GM12878 (cell line): ENCODE results near the gene TUBB1. TPM values are rescaled to one million over a fixed set of nuclear protein-coding genes. Genes with fewer than 3 reads are reported as not detected.
A peak's percentile ranks its signal among the peaks of the same experiment; 100 is the strongest.

Experiments
- BACH1 ChIP-seq: fragments of 450-650 bp; IDR thresholded peaks from 2 replicates; pipeline ENCODE4 v1.6.1; 2017; ENCODE audit warnings: mild to moderate bottlenecking, borderline replicate concordance
- ETV6 ChIP-seq, 2 experiments: fragments of 450-650 bp in 1 of 2; IDR thresholded peaks in 1 of 2; conservative IDR thresholded peaks in 1 of 2; 2 replicates each; pipeline ENCODE4 v1.6.1; 2014; ENCODE audit warnings: antibody characterized with exemption in 1 of 2, borderline replicate concordance in 1 of 2, low read depth in 1 of 2, mild to moderate bottlenecking in 1 of 2, moderate library complexity in 1 of 2
- EZH2 ChIP-seq: IDR thresholded peaks from 2 replicates; pipeline ENCODE4 v1.6.1; 2012; ENCODE audit warnings: low read depth, mild to moderate bottlenecking, control low read depth, inconsistent platforms, low read length, borderline replicate concordance; ENCODE audit not compliant: control insufficient read depth
- NBN ChIP-seq: fragments of 450-650 bp; IDR thresholded peaks from 2 replicates; pipeline ENCODE4 v1.6.1; 2016
- NRF1 ChIP-seq: conservative IDR thresholded peaks from 2 replicates; pipeline ENCODE4 v1.6.1; 2011; ENCODE audit warnings: mild to moderate bottlenecking, low read depth, low read length, improper control_type of control experiment
- SMAD5 ChIP-seq: IDR thresholded peaks from 2 replicates; pipeline ENCODE4 v1.6.1; 2016; ENCODE audit warnings: antibody characterized with exemption, low read depth
- SMARCA5 ChIP-seq: fragments of 450-650 bp; IDR thresholded peaks from 2 replicates; pipeline ENCODE4 v1.6.1; 2017; ENCODE audit warnings: mild to moderate bottlenecking
- SREBF2 ChIP-seq: IDR thresholded peaks from 2 replicates; pipeline ENCODE4 v1.6.1; 2012; ENCODE audit warnings: mild to moderate bottlenecking, low read length
- STAT1 ChIP-seq: fragments of 450-650 bp; conservative IDR thresholded peaks from 2 replicates; pipeline ENCODE4 v1.6.1; 2014; ENCODE audit warnings: antibody characterized with exemption, mild to moderate bottlenecking
- ZNF207 ChIP-seq: fragments of 450-650 bp; IDR thresholded peaks from 2 replicates; pipeline ENCODE4 v1.6.1; 2014; ENCODE audit warnings: antibody characterized with exemption, mild to moderate bottlenecking, borderline replicate concordance
- ZSCAN29 ChIP-seq: fragments of 450-650 bp; IDR thresholded peaks from 2 replicates; pipeline ENCODE4 v1.6.1; 2017; ENCODE audit warnings: mild to moderate bottlenecking, moderate library complexity
- polyA plus RNA-seq, 11 experiments: library from polyadenylated mRNA; depleted of rRNA in 4 of 11; unstranded in 6 of 11; stranded (reverse) in 5 of 11; fragments of >200 nt; fragmentation: Nextera tagmentation in 4 of 11; fragmentation: Illumina TruSeq in 1 of 11; extraction: Ambion mirVana in 4 of 11; extraction: Trizol in 1 of 11; gene quantifications; 1 replicate in 1 of 11; 2 replicates in 10 of 11; pipeline versions ENCODE4 v1.2.1 to v1.2.3, GENCODE V29; 2011 to 2016; ENCODE audit warnings: inconsistent platforms in 2 of 11, missing spikeins in 2 of 11, low read depth in 1 of 11
- total RNA-seq, 4 experiments: library from RNA; depleted of rRNA in 3 of 4; stranded (reverse); fragments of >200 nt in 3 of 4; fragmentation: Illumina TruSeq in 1 of 4; extraction: Trizol in 1 of 4; gene quantifications; 2 replicates each; pipeline versions ENCODE4 v1.2.1 to v1.2.3, GENCODE V29; 2013 to 2021
- TF ChIP-seq, protein P1 (sequence below): fragments of 150-350 bp; IDR thresholded peaks from 2 replicates; pipeline ENCODE4 v1.6.1; 2016; ENCODE audit warnings: low read depth, low read length
- TF ChIP-seq, protein P2 (sequence below): IDR thresholded peaks from 2 replicates; pipeline ENCODE4 v1.6.1; 2011; ENCODE audit warnings: borderline replicate concordance, low read depth, mild to moderate bottlenecking, moderate library complexity, low read length; ENCODE audit not compliant: insufficient read depth, poor library complexity, severe bottlenecking
- TF ChIP-seq, protein P3 (sequence below): fragments of 450-650 bp; IDR thresholded peaks from 2 replicates; pipeline ENCODE4 v1.6.1; 2017; ENCODE audit warnings: low read depth, mild to moderate bottlenecking, moderate library complexity
- TF ChIP-seq, protein P4 (sequence below): fragments of 450-650 bp; IDR thresholded peaks from 2 replicates; pipeline ENCODE4 v1.6.1; 2017; ENCODE audit warnings: antibody characterized with exemption, mild to moderate bottlenecking, moderate library complexity
- TF ChIP-seq, protein P5 (sequence below): fragments of 450-650 bp; IDR thresholded peaks from 2 replicates; pipeline ENCODE4 v1.6.1; 2017; ENCODE audit warnings: mild to moderate bottlenecking, low read depth, inconsistent platforms; ENCODE audit not compliant: poor library complexity, severe bottlenecking

The TUBB1 gene
- total and polyA plus RNA-seq, 10 of the 15 experiments (the other 5 are each of a cell fraction or from before 2014, with no cell fraction given) = 0.02 to 0.20 (median 0.06) TPM; not detected in 3

DNA sequence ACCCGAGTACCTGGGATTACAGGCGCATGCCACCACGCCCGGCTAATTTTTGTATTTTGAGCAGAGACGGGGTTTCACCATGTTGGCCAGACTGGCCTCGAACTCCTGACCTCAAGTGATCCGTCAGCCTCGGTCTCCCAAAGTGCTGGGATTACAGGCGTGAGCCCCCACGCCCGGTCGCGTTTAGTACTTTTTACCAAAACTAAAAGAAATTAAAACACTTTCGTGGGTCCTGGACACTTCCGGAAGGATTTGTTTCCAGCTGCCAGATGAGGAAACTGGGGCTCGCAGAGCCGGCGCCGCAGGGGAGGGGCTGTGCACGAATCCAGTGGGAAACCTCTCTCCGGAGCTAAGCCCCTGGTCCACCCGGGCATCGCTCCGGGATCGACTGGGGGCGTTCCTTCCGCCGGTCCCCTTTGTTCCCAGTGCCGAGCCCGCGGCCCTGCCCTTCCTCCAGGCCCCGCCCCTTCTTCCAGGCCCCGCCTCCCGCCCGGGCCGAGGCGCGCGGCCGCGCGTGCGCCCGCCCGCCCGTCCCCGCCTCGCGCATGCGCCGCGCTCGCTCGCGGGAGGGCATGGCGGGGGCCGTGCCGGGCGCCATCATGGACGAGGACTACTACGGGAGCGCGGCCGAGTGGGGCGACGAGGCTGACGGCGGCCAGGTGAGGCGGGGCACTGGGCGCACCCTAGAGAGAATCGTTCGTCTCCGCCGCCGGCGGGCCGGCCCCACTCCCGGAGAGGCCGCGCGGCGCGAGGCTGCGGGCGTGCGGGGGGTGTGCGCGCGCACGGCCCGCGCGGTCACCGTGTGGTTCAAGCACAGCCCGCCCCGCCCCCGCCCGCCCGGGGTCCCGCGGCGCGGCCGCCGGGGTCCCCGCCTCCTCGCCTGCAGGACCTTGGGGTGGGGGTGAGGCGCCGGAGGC is 38.3 kb upstream of the TUBB1 start, which contains the start of gene NELFCD (continued):
- TF ChIP-seq, protein P1, sequence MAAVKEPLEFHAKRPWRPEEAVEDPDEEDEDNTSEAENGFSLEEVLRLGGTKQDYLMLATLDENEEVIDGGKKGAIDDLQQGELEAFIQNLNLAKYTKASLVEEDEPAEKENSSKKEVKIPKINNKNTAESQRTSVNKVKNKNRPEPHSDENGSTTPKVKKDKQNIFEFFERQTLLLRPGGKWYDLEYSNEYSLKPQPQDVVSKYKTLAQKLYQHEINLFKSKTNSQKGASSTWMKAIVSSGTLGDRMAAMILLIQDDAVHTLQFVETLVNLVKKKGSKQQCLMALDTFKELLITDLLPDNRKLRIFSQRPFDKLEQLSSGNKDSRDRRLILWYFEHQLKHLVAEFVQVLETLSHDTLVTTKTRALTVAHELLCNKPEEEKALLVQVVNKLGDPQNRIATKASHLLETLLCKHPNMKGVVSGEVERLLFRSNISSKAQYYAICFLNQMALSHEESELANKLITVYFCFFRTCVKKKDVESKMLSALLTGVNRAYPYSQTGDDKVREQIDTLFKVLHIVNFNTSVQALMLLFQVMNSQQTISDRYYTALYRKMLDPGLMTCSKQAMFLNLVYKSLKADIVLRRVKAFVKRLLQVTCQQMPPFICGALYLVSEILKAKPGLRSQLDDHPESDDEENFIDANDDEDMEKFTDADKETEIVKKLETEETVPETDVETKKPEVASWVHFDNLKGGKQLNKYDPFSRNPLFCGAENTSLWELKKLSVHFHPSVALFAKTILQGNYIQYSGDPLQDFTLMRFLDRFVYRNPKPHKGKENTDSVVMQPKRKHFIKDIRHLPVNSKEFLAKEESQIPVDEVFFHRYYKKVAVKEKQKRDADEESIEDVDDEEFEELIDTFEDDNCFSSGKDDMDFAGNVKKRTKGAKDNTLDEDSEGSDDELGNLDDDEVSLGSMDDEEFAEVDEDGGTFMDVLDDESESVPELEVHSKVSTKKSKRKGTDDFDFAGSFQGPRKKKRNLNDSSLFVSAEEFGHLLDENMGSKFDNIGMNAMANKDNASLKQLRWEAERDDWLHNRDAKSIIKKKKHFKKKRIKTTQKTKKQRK = no peak
- TF ChIP-seq, protein P2, sequence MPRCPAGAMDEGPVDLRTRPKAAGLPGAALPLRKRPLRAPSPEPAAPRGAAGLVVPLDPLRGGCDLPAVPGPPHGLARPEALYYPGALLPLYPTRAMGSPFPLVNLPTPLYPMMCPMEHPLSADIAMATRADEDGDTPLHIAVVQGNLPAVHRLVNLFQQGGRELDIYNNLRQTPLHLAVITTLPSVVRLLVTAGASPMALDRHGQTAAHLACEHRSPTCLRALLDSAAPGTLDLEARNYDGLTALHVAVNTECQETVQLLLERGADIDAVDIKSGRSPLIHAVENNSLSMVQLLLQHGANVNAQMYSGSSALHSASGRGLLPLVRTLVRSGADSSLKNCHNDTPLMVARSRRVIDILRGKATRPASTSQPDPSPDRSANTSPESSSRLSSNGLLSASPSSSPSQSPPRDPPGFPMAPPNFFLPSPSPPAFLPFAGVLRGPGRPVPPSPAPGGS = no peak
- TF ChIP-seq ETV6 (conservative IDR thresholded peaks at IDR 0.05 in 1 of 2, IDR thresholded peaks at IDR 0.05 in 1 of 2; ENCODE audit: borderline replicate concordance in 1 of 2, low read depth in 1 of 2) (no peak), BACH1 (0 out of 2 replicates have a peak, but pooled peaks have one; percentile 33), ZNF207 (no peak), SMAD5 (peak; percentile 74; the same call in 1 of the 2 replicates), NBN (no peak; the same call in 1 of the 2 replicates), STAT1 (no peak), NRF1 (peak; percentile 72), EZH2 (no peak), SMARCA5 (no peak), ZSCAN29 (no peak), SREBF2 (no peak)
- TF ChIP-seq, protein P3, sequence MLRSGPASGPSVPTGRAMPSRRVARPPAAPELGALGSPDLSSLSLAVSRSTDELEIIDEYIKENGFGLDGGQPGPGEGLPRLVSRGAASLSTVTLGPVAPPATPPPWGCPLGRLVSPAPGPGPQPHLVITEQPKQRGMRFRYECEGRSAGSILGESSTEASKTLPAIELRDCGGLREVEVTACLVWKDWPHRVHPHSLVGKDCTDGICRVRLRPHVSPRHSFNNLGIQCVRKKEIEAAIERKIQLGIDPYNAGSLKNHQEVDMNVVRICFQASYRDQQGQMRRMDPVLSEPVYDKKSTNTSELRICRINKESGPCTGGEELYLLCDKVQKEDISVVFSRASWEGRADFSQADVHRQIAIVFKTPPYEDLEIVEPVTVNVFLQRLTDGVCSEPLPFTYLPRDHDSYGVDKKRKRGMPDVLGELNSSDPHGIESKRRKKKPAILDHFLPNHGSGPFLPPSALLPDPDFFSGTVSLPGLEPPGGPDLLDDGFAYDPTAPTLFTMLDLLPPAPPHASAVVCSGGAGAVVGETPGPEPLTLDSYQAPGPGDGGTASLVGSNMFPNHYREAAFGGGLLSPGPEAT = peak; percentile 50; the same call in 1 of the 2 replicates
- TF ChIP-seq, protein P4, sequence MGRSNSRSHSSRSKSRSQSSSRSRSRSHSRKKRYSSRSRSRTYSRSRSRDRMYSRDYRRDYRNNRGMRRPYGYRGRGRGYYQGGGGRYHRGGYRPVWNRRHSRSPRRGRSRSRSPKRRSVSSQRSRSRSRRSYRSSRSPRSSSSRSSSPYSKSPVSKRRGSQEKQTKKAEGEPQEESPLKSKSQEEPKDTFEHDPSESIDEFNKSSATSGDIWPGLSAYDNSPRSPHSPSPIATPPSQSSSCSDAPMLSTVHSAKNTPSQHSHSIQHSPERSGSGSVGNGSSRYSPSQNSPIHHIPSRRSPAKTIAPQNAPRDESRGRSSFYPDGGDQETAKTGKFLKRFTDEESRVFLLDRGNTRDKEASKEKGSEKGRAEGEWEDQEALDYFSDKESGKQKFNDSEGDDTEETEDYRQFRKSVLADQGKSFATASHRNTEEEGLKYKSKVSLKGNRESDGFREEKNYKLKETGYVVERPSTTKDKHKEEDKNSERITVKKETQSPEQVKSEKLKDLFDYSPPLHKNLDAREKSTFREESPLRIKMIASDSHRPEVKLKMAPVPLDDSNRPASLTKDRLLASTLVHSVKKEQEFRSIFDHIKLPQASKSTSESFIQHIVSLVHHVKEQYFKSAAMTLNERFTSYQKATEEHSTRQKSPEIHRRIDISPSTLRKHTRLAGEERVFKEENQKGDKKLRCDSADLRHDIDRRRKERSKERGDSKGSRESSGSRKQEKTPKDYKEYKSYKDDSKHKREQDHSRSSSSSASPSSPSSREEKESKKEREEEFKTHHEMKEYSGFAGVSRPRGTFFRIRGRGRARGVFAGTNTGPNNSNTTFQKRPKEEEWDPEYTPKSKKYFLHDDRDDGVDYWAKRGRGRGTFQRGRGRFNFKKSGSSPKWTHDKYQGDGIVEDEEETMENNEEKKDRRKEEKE = no peak
- TF ChIP-seq, protein P5, sequence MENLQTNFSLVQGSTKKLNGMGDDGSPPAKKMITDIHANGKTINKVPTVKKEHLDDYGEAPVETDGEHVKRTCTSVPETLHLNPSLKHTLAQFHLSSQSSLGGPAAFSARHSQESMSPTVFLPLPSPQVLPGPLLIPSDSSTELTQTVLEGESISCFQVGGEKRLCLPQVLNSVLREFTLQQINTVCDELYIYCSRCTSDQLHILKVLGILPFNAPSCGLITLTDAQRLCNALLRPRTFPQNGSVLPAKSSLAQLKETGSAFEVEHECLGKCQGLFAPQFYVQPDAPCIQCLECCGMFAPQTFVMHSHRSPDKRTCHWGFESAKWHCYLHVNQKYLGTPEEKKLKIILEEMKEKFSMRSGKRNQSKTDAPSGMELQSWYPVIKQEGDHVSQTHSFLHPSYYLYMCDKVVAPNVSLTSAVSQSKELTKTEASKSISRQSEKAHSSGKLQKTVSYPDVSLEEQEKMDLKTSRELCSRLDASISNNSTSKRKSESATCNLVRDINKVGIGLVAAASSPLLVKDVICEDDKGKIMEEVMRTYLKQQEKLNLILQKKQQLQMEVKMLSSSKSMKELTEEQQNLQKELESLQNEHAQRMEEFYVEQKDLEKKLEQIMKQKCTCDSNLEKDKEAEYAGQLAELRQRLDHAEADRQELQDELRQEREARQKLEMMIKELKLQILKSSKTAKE = no peak
